ENCODE measurements around the gene SPEF1. TPM values are rescaled to one million over a fixed set of nuclear protein-coding genes. Genes with fewer than 3 reads are reported as not detected.

The SPEF1 gene
- total RNA-seq, 4 donors from 2014 or later, result not detected

GRCh38 chr20:3783068-3783489, 1.8 kb upstream of the SPEF1 start:
- DNase-seq (ENCODE audit: low spot score in 2 of 2), result no peak

DNA sequence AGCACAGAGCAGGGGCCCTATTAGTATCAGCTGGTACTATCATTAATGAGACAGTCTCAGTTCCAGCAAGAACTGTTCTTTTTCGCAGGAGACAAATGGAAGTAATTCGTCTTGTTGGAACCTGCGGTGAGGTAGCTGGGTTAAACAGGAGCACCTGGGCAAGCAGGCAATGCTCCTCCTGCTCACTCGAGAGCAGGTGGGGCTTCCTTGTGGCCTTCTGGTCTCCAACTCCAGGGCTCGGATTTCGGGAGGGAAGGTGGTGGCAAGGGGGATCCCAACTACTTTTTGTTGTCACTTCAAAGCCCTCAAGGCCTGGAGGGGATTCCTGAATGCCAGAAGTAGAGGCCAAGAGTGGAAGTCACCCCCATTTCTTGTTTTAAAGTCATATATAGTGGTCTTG, 1.3 kb upstream of the SPEF1 start:
- WGBS, result 45% methylated on average over 6 of the region's 6 CpGs
- Histone ChIP-seq H3K27ac (peak overlapping the region; percentile 62), H3K4me1 (peaks cover 77% of the 10 kb centered on the region), H3K9me3 (no peaks in the 10 kb centered on the region), H3K36me3 (peaks cover 3% of the 10 kb centered on the region), H3K27me3 (no peaks in the 10 kb centered on the region), H3K4me3 (no peak overlapping the region)
- no peak for TF ChIP-seq POLR2AphosphoS5 (IDR thresholded peaks at IDR 0.05)
- no peak for TF ChIP-seq CTCF (IDR thresholded peaks at IDR 0.05)
- no peak for TF ChIP-seq EP300 (IDR thresholded peaks at IDR 0.05)
- no peak for TF ChIP-seq POLR2A (IDR thresholded peaks at IDR 0.05)
- DNase-seq (ENCODE audit: low spot score in 2 of 2), result no peak

More at GRCh38 chr20:3783068-3783489, 1.8 kb upstream of the SPEF1 start:
- Histone ChIP-seq H3K4me1 (peaks cover 74% of the 10 kb centered on the region), H3K9me3 (no peaks in the 10 kb centered on the region), H3K27me3 (no peaks in the 10 kb centered on the region), H3K27ac (peak overlapping the region; percentile 62), H3K4me3 (no peak overlapping the region), H3K36me3 (peaks cover 3% of the 10 kb centered on the region)
- TF ChIP-seq CTCF (IDR thresholded peaks at IDR 0.05) (no peak), POLR2A (IDR thresholded peaks at IDR 0.05) (no peak), EP300 (IDR thresholded peaks at IDR 0.05) (no peak), POLR2AphosphoS5 (IDR thresholded peaks at IDR 0.05) (no peak)
- 36% methylated on average over 2 of the region's 2 CpGs for WGBS

DNA sequence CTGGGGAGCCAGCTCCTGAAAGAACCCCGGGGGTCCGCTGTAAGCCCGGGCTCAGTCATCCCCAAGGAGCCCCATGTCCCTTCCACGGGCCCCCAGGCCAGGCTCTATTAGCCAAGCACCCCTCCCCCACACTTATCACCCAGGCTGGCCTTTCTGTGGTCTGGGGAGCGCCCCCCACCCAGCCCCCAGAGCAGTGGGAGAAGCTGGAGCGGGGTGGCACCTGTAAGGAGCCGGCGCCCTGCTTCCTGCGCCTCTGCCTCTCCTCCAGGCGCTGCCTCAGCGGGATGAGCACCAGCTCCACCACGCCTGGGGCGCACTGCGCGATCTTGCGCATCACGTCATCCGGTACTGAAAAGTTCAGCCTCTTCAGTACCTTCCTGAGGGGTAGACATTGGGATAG, 2.3 kb downstream of the SPEF1 start:
- TF ChIP-seq EP300 (IDR thresholded peaks at IDR 0.05) (no peak), POLR2A (IDR thresholded peaks at IDR 0.05) (no peak), CTCF (IDR thresholded peaks at IDR 0.05) (no peak), POLR2AphosphoS5 (IDR thresholded peaks at IDR 0.05) (no peak)
- no peak overlapping the region for H3K27ac ChIP-seq
- H3K4me3 ChIP-seq, result no peak overlapping the region
- peaks cover 52% of the 10 kb centered on the region for H3K4me1 ChIP-seq
- DNase-seq (ENCODE audit: low spot score in 2 of 2), result no peak
- H3K27me3 ChIP-seq, result no peaks in the 10 kb centered on the region
- no peaks in the 10 kb centered on the region for H3K9me3 ChIP-seq
- H3K36me3 ChIP-seq, result peaks cover 2% of the 10 kb centered on the region
- 51% methylated on average over 15 of the region's 18 CpGs for WGBS

DNA sequence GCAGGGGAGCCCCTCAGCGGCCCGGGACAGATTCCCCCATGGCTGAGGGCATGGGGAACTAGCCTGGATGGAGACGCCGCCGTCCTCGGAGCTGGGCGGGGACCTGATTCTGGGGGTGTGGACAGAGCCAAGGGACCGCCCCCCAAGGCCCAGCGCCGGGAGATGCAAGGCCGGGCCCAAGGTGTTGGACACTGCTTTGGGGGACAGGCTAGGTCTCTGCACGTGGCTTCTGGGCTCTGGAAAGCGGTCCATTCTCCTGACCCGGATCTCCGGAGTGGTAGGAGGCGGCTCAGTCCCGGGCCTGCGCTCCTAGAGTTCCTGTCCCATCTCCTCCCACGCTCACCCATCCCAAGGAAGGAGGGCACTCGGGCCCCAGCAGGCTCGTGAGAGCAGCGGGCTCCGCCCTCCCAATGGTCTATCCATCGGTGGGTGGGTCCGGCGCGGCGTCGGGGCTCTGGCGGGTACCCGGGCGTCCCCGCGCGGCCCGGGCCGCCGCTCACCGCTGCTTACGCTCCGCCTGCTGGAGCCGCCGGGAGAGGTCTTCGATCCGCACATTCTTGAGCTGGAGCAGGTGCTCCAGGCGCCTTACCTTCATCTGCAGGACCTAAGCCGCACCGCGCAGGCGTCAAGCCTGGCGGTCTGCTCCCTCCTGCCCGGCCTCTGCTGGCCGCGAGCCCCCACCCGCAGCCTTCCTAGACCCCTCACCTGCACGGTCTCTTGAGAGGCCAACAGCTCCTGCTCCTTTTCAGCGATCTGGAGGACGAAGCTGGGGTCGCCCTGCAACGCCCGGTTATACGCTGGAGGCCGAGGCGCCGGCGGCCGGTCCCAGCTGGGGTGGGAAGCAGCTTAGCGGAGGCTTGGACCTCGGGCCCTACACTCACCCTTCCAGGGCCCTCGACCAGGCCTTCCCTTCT, 3.3 kb downstream of the SPEF1 start:
- TF ChIP-seq EP300 (IDR thresholded peaks at IDR 0.05) (no peak), CTCF (IDR thresholded peaks at IDR 0.05) (no peak), POLR2A (IDR thresholded peaks at IDR 0.05) (no peak), POLR2AphosphoS5 (IDR thresholded peaks at IDR 0.05) (no peak)
- H3K27ac ChIP-seq, result no peak overlapping the region

DNA sequence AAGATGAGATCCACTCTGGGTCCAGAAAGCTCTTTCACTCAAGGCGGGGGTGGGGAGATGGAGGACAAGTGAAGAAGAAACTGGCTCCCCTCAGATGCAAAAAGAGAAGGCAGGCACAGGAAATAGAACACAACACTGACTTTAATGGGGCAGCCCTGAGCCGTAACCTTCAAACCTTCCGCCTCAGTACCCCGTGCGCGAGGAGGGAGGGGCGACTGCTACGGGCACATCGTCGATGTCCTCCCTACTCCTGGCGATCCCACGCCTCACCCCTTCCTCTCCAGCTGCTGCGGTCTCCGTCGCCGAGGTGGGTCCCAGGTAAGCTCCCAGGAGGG, 3.9 kb downstream of the SPEF1 start:
- no peaks in the 10 kb centered on the region for H3K9me3 ChIP-seq
- TF ChIP-seq POLR2AphosphoS5 (IDR thresholded peaks at IDR 0.05) (no peak), EP300 (IDR thresholded peaks at IDR 0.05) (no peak), POLR2A (IDR thresholded peaks at IDR 0.05) (no peak), CTCF (IDR thresholded peaks at IDR 0.05) (no peak)
- no peak overlapping the region for H3K27ac ChIP-seq
- H3K27me3 ChIP-seq, result no peaks in the 10 kb centered on the region
- WGBS, result 18% methylated on average over 10 of the region's 16 CpGs
- peaks cover 36% of the 10 kb centered on the region for H3K4me1 ChIP-seq
- no peaks in the 10 kb centered on the region for H3K36me3 ChIP-seq
- H3K4me3 ChIP-seq, result peak overlapping the region; percentile 51
- DNase-seq (ENCODE audit: low spot score in 2 of 2), result no peak

More for the DNA sequence above, 3.3 kb downstream of the SPEF1 start:
- WGBS, result 16% methylated on average over 15 of the region's 70 CpGs
- H3K27me3 ChIP-seq, result no peaks in the 10 kb centered on the region
- peaks cover 42% of the 10 kb centered on the region for H3K4me1 ChIP-seq
- peak overlapping the region; percentile 51 for H3K4me3 ChIP-seq
- no peaks in the 10 kb centered on the region for H3K36me3 ChIP-seq
- H3K9me3 ChIP-seq, result no peaks in the 10 kb centered on the region
- DNase-seq (ENCODE audit: low spot score in 2 of 2), result peak in 1 of 2 donors; percentile 92

Data from suprapubic skin (tissue), 4 donors.